Left lung (tissue), 10 donors: ENCODE measurements around the gene LRFN3. TPM values are rescaled to one million over a fixed set of nuclear protein-coding genes. Genes with fewer than 3 reads are reported as not detected.

ENCODE experiments used
- ATAC-seq: fragments of 200-7000 bp; cut with Tn5 transposase; one replicate; pipeline ENCODE4 v1.9.1; 2020; ENCODE audit warnings: moderate library complexity
- DNase-seq, 4 donors: peaks; one replicate each; pipeline ENCODE4 v3.0.0-alpha.2; 2013 to 2020
- H3K27ac ChIP-seq, 2 donors: fragments of 200-600 bp; sonication (generic) in 1 of 2; one replicate each; pipeline versions ENCODE4 v1.5.0 to v1.8.0; 2020 to 2021
- H3K27me3 ChIP-seq, 2 donors: fragments of 200-600 bp; sonication (generic) in 1 of 2; one replicate each; pipeline versions ENCODE4 v1.5.0 to v1.8.0; 2020 to 2021
- H3K36me3 ChIP-seq, 2 donors: fragments of 200-600 bp; sonication (generic) in 1 of 2; one replicate each; pipeline versions ENCODE4 v1.5.0 to v1.8.0; 2020 to 2021
- H3K4me1 ChIP-seq, 2 donors: fragments of 200-600 bp; one replicate each; pipeline ENCODE4 v1.8.0; 2021
- H3K4me3 ChIP-seq, 2 donors: fragments of 200-600 bp; sonication (generic) in 1 of 2; one replicate each; pipeline versions ENCODE4 v1.5.0 to v1.8.0; 2020 to 2021; ENCODE audit warnings: mild to moderate bottlenecking in 1 of 2
- H3K9me3 ChIP-seq, 2 donors: fragments of 200-600 bp; sonication (generic) in 1 of 2; one replicate each; pipeline versions ENCODE4 v1.5.0 to v1.8.0; 2020 to 2021
- CTCF ChIP-seq, 2 donors: fragments of 200-600 bp; sonication (generic) in 1 of 2; IDR thresholded peaks; one replicate each; pipeline versions ENCODE4 v1.5.0 to v1.8.0; 2021; ENCODE audit warnings: antibody characterized with exemption in 2 of 2
- intact Hi-C, 2 donors: fragments of 100-400 bp; cut with DNase I; formaldehyde crosslinking; loops; one replicate each; pipeline versions ENCODE4 v1.11.2 to v1.14.2; 2022
- polyA plus RNA-seq, 6 donors: library from polyadenylated mRNA; unstranded; fragments of 120-200 nt; gene quantifications; one replicate each; pipeline ENCODE4 v1.2.1, GENCODE V29; 2013; ENCODE audit not compliant: insufficient read length in 6 of 6
- total RNA-seq, 2 donors: library from RNA; stranded (reverse); fragmentation: NEBNext Ultra II Directional; extraction: Animal tissue kit (Norgen Biotek cat#: 25700); gene quantifications; one replicate each; pipeline ENCODE4 v1.2.1, GENCODE V29; 2021
- donor health status: DM: no; HTN: yes; CAD: no.
- donor health status: DM: no; HTN: no; CAD: no.

The LRFN3 gene
- total and polyA plus RNA-seq, 8 donors = 8.0 to 14.8 (median 12.3) TPM

- peaks cover 0 to 17% of the 10 kb centered on the region in 2 donors for H3K36me3 ChIP-seq
- H3K27me3 ChIP-seq = peaks cover 0 to 5% of the 10 kb centered on the region in 2 donors
- intact Hi-C loops = no loop called here
- peaks cover 0 to under 1% of the 10 kb centered on the region in 2 donors for H3K9me3 ChIP-seq
- no peak for TF ChIP-seq CTCF (IDR thresholded peaks at IDR 0.05)
- peak overlapping the region; percentile 87 to 89 for H3K4me3 ChIP-seq
- H3K4me1 ChIP-seq = peaks cover 14 to 32% of the 10 kb centered on the region in 2 donors
- peak overlapping the region in 1 of 2 donors; percentile 86 for H3K27ac ChIP-seq
- peak in 2 of 4 donors; percentile 42 to 80 for DNase-seq
- ATAC-seq = peak; percentile 1
These were observed 57.9 kb downstream of the LRFN3 start for GRCh38 chr19:35993923-35994598.

Other genes starting within 250 kb of the LRFN3 start
- gene ZBTB32, start 231.8 kb upstream of the LRFN3 start, total RNA-seq = under 1 TPM; 0.15 to 0.31 TPM
- under 1 TPM; 0.32 to 0.94 (median 0.50) TPM for gene ZBTB32, start 231.8 kb upstream of the LRFN3 start, polyA plus RNA-seq
- gene KMT2B, start 218.4 kb upstream of the LRFN3 start, total RNA-seq = 10 to 100 TPM; 29.4 to 39.1 TPM
- gene KMT2B, start 218.4 kb upstream of the LRFN3 start, polyA plus RNA-seq = 10 to 100 TPM; 27.9 to 38.0 (median 33.9) TPM
- gene IGFLR1, start 193.9 kb upstream of the LRFN3 start, total RNA-seq = 10 to 100 TPM; 14.1 to 25.8 TPM
- gene IGFLR1, start 193.9 kb upstream of the LRFN3 start, polyA plus RNA-seq = 1 to 10 TPM; 2.0 to 6.1 (median 5.1) TPM
- gene U2AF1L4, start 191.0 kb upstream of the LRFN3 start, total RNA-seq = 10 to 100 TPM; 15.2 to 16.6 TPM
- 10 to 100 TPM; 16.0 to 20.5 (median 17.7) TPM for gene U2AF1L4, start 191.0 kb upstream of the LRFN3 start, polyA plus RNA-seq
- 10 to 100 TPM; 59.6 to 90.3 TPM for gene PSENEN, start 190.7 kb upstream of the LRFN3 start, total RNA-seq
- gene PSENEN, start 190.7 kb upstream of the LRFN3 start, polyA plus RNA-seq = 10 to 100 TPM; 39.6 to 59.7 (median 46.9) TPM
- gene LIN37, start 187.8 kb upstream of the LRFN3 start, total RNA-seq = 1 to 10 TPM; 6.6 to 9.9 TPM
- 10 to 100 TPM; 11.0 to 14.5 (median 12.7) TPM for gene LIN37, start 187.8 kb upstream of the LRFN3 start, polyA plus RNA-seq
- 10 to 100 TPM; 38.3 to 39.7 TPM for gene HSPB6, start 179.3 kb upstream of the LRFN3 start, total RNA-seq
- gene HSPB6, start 179.3 kb upstream of the LRFN3 start, polyA plus RNA-seq = 10 to 100 TPM; 51.8 to 91.7 (median 71.3) TPM
- gene PROSER3, start 178.2 kb upstream of the LRFN3 start, total RNA-seq = 10 to 100 TPM; 21.8 to 22.2 TPM
- 10 to 100 TPM; 19.0 to 21.4 (median 20.8) TPM for gene PROSER3, start 178.2 kb upstream of the LRFN3 start, polyA plus RNA-seq
- gene ARHGAP33, start 160.8 kb upstream of the LRFN3 start, total RNA-seq = 10 to 100 TPM; 11.4 to 11.9 TPM
- gene ARHGAP33, start 160.8 kb upstream of the LRFN3 start, polyA plus RNA-seq = 10 to 100 TPM; 23.7 to 35.6 (median 29.4) TPM
- not detected for gene PRODH2, start 123.5 kb upstream of the LRFN3 start, total RNA-seq
- under 1 TPM in 3 of 6 donors, not detected in 3; 0.15 to 0.31 (median 0.16) TPM for gene PRODH2, start 123.5 kb upstream of the LRFN3 start, polyA plus RNA-seq
- gene NPHS1, start 83.9 kb upstream of the LRFN3 start, total RNA-seq = under 1 TPM in 1 of 2 donors, not detected in 1; 0.08 TPM
- 1 to 10 TPM in 3 of 6 donors, under 1 TPM in 3; 0.45 to 2.0 (median 1.0) TPM for gene NPHS1, start 83.9 kb upstream of the LRFN3 start, polyA plus RNA-seq
- under 1 TPM in 1 of 2 donors, not detected in 1; 0.08 TPM for gene KIRREL2, start 79.5 kb upstream of the LRFN3 start, total RNA-seq
- gene KIRREL2, start 79.5 kb upstream of the LRFN3 start, polyA plus RNA-seq = 1 to 10 TPM in 5 of 6 donors, under 1 TPM in 1; 0.76 to 3.5 (median 2.4) TPM
- gene APLP1, start 67.8 kb upstream of the LRFN3 start, total RNA-seq = 1 to 10 TPM; 3.0 to 8.6 TPM
- 10 to 100 TPM in 1 of 6 donors, 1 to 10 TPM in 5; 8.0 to 11.0 (median 9.3) TPM for gene APLP1, start 67.8 kb upstream of the LRFN3 start, polyA plus RNA-seq
- 10 to 100 TPM; 11.8 to 19.1 TPM for gene NFKBID, start 35.8 kb upstream of the LRFN3 start, total RNA-seq
- 1 to 10 TPM; 3.7 to 9.5 (median 7.2) TPM for gene NFKBID, start 35.8 kb upstream of the LRFN3 start, polyA plus RNA-seq
- gene HCST, start 33.8 kb upstream of the LRFN3 start, total RNA-seq = 10 to 100 TPM; 24.7 to 26.0 TPM
- gene HCST, start 33.8 kb upstream of the LRFN3 start, polyA plus RNA-seq = 1 to 10 TPM; 3.6 to 5.9 (median 4.4) TPM
- 100 to 1,000 TPM; 205 to 407 TPM for gene TYROBP, start 28.1 kb upstream of the LRFN3 start, total RNA-seq
- 10 to 100 TPM; 12.3 to 15.7 (median 13.3) TPM for gene TYROBP, start 28.1 kb upstream of the LRFN3 start, polyA plus RNA-seq
- 10 to 100 TPM; 14.0 to 16.5 TPM for gene SDHAF1, start 58.8 kb downstream of the LRFN3 start, total RNA-seq
- gene SDHAF1, start 58.8 kb downstream of the LRFN3 start, polyA plus RNA-seq = 10 to 100 TPM in 5 of 6 donors, 1 to 10 TPM in 1; 9.4 to 13.3 (median 10.9) TPM
- gene SYNE4, start 72.4 kb downstream of the LRFN3 start, total RNA-seq = 10 to 100 TPM; 11.2 to 13.1 TPM
- gene SYNE4, start 72.4 kb downstream of the LRFN3 start, polyA plus RNA-seq = 10 to 100 TPM in 1 of 6 donors, 1 to 10 TPM in 5; 6.8 to 10.4 (median 8.2) TPM
- 10 to 100 TPM; 19.3 to 22.7 TPM for gene ALKBH6, start 77.8 kb downstream of the LRFN3 start, total RNA-seq
- gene ALKBH6, start 77.8 kb downstream of the LRFN3 start, polyA plus RNA-seq = 10 to 100 TPM; 16.8 to 21.0 (median 19.2) TPM
- gene CLIP3, start 96.5 kb downstream of the LRFN3 start, total RNA-seq = 10 to 100 TPM in 1 of 2 donors, 1 to 10 TPM in 1; 5.8 to 16.6 TPM
- 10 to 100 TPM; 22.4 to 33.0 (median 31.5) TPM for gene CLIP3, start 96.5 kb downstream of the LRFN3 start, polyA plus RNA-seq
- 1 to 10 TPM; 7.1 to 7.2 TPM for gene THAP8, start 117.9 kb downstream of the LRFN3 start, total RNA-seq
- gene THAP8, start 117.9 kb downstream of the LRFN3 start, polyA plus RNA-seq = 1 to 10 TPM; 5.7 to 8.4 (median 6.9) TPM
- gene WDR62, start 118.5 kb downstream of the LRFN3 start, total RNA-seq = 1 to 10 TPM; 3.7 to 4.3 TPM
- 1 to 10 TPM; 4.0 to 6.7 (median 4.5) TPM for gene WDR62, start 118.5 kb downstream of the LRFN3 start, polyA plus RNA-seq
- gene OVOL3, start 174.8 kb downstream of the LRFN3 start, total RNA-seq = not detected
- gene OVOL3, start 174.8 kb downstream of the LRFN3 start, polyA plus RNA-seq = under 1 TPM in 2 of 6 donors, not detected in 4; 0.27 to 0.34 TPM
- 10 to 100 TPM; 43.7 to 51.7 TPM for gene POLR2I, start 178.5 kb downstream of the LRFN3 start, total RNA-seq
- gene POLR2I, start 178.5 kb downstream of the LRFN3 start, polyA plus RNA-seq = 10 to 100 TPM; 35.8 to 52.4 (median 45.7) TPM
- gene TBCB, start 179.1 kb downstream of the LRFN3 start, total RNA-seq = 100 to 1,000 TPM; 116 to 130 TPM
- 100 to 1,000 TPM in 4 of 6 donors, 10 to 100 TPM in 2; 90.2 to 122 (median 111) TPM for gene TBCB, start 179.1 kb downstream of the LRFN3 start, polyA plus RNA-seq
- 100 to 1,000 TPM; 688 to 720 TPM for gene CAPNS1, start 203.7 kb downstream of the LRFN3 start, total RNA-seq
- 100 to 1,000 TPM; 479 to 615 (median 546) TPM for gene CAPNS1, start 203.7 kb downstream of the LRFN3 start, polyA plus RNA-seq
- gene COX7A1, start 216.1 kb downstream of the LRFN3 start, total RNA-seq = 10 to 100 TPM; 47.1 to 64.9 TPM
- 10 to 100 TPM; 29.4 to 47.3 (median 35.1) TPM for gene COX7A1, start 216.1 kb downstream of the LRFN3 start, polyA plus RNA-seq